Stimulated activated CD8-positive, alpha-beta memory T cell treated with anti-CD3 and anti-CD28 coated beads, Interleukin-7, amount 100 ng/mL, for 4 hours (primary cell): Measurements from ENCODE around the gene MAN1B1.

Experiments used
- DNase-seq, 2 donors: peaks; one replicate each; pipeline ENCODE4 v3.0.0-alpha.2; 2020; ENCODE audit warnings: low read depth in 2 of 2

Gene MAN1B1

DNA sequence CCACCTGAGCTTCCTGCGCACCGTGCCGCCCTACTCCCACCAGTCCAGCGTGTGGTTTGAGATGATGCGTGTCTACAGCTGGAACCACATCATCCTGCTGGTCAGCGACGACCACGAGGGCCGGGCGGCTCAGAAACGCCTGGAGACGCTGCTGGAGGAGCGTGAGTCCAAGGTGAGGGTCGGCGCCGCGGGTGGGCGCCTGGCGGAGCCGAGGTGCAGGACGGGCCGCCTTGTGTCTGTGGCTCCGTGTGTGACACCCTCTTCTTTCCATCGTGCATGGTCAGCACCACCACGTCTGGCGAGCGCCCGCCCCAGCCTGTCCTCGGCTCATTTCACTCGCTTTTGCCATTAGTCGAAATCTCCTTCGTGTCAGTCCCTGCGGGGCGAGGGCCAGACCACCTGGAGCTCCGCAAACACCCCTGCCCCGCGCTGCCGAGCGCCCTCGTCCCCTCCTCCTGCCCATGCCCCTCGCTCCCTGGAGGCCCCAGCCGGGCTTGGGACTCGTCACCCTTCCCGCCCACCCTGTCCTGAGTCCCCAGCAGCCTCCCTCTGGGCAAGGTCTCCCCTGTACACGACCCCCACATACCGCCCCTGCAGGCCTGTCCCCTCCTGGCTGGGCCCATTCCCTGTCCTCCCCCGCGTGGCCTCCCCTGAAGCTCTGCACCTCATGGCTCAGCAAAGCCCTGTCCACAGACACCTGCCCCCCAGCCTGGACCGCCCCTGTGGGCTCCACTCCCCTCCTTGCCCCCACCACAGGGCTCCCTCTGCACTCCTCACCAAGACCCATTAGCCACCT is 59.1 kb downstream of the MAN1B1 start:
- DNase-seq = no peak

DNA sequence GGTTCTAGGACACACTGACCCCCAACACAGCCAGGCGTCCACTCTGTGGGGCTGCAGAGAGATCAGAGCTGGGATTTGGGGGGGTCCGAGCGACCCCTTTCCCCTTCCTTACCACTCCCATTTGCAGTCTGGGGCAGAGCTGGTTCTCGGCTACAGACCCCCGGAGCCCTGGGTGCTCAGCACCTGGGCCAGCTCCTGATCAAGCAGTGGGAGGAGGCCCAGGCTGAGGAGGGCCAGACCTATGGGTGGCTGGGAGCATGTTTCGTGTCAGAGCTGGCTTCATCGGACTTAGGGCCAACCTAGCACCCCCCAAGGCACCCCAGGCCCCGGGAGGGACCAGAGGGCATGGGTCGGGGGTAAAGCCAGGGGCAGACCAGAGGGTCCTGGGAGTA is 59.7 kb downstream of the MAN1B1 start:
- DNase-seq = no peak

DNA sequence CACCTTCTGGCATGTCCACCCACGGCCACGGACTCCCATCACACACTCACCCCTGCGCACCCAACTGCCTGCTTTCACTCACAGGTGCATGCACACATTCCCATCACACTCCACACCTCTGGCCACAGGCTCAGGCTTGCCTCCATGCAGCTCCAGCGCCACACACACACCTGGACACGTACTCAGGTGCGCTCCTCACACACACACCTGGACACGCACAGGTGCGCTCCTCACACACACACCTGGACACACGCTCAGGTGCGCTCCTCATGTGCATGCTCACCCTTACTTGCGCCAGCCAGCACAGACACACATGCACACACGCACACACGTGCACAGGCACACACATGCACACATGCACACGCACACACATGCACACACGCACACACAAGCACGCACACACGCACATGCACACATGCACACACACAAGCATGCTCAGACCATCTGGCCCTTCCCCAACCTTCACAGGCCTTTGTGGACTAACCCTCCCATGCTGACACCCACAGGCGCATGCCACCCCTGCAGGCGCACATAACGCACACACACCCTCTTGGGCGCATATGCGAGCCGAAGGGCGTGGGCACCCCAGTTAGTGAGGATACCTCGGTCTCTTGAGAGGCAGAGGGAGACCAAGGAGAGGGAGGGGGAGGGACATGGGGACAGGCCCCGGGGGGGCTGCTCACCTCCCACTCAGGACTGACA is 60.5 kb downstream of the MAN1B1 start:
- no peak for DNase-seq

DNA sequence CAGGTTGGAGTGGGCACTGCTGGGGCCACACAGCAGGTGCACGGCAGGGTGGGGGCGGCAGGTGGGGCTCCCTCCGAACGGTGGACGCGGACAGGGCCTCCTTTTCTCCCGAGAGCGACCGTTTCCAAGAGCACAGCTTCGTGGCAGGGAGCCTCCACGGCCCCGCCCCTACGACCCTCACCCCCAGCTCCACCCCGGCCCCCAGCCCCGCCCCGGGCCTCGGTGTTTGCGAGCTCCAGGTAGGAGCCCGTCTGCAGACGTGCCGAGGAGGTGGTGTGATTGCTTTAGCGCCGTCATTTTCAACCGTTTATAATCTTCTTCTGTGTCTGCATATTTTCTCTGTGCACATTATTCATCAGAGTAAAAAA is 61.0 kb downstream of the MAN1B1 start:
- DNase-seq = no peak

DNA sequence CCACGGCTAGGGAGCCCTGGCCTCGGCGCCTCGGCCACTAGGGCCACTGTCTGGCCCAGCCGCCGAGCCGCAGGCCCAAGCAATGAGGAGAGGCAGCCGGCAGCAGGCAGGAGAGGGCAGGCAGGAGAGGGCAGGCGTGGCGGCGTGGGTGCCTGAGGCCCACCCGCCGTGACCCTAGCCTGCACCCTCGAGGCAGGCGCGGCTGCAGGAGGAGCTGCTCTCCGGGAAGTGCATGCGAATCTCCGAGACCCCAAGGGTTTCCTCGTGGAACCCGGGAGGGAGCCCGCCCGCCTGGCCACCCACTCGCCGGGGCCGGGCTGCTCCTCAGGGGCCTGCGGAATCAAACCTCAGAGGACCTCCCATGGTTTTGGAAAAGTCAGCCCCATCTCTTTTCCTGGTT is 61.5 kb downstream of the MAN1B1 start:
- DNase-seq = no peak

DNA sequence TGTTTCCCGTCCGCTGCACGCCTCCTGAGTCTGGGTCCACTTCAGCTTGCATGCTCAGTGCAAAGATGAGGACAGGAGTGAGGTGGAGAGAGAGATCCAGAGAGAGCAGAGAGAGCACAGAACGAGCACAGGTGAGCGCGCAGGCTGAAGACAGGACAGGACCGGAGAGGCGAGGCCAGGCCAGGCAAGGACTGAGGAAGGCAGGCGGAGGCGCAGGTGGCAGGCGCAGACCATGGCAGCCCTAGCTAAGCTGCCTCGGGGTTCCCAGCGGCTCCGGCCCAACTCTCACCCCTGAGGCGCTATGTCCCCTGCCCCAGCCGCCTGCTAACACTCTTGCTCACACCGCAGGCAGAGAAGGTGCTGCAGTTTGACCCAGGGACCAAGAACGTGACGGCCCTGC is 61.9 kb downstream of the MAN1B1 start:
- no peak for DNase-seq

DNA sequence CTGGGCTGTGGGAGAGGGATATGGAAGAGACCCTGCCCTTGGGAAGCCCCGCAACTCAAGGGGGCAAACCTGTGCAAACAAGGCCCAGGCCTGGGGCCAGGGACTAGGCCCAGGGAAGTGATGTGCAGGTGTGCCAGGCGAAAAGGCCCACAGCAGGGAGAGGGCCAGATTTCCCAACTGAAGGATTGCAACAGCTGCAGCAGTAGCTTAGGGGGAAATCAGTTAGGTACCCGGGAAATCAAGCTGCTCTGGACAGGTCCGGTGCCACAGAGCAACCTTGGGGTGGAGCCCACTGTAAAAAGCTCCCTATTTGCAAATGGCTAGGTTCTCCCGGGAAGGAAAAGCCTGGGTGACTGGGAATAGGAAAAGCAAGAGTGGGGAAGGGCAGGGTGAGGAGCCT is 62.6 kb downstream of the MAN1B1 start:
- DNase-seq = no peak

DNA sequence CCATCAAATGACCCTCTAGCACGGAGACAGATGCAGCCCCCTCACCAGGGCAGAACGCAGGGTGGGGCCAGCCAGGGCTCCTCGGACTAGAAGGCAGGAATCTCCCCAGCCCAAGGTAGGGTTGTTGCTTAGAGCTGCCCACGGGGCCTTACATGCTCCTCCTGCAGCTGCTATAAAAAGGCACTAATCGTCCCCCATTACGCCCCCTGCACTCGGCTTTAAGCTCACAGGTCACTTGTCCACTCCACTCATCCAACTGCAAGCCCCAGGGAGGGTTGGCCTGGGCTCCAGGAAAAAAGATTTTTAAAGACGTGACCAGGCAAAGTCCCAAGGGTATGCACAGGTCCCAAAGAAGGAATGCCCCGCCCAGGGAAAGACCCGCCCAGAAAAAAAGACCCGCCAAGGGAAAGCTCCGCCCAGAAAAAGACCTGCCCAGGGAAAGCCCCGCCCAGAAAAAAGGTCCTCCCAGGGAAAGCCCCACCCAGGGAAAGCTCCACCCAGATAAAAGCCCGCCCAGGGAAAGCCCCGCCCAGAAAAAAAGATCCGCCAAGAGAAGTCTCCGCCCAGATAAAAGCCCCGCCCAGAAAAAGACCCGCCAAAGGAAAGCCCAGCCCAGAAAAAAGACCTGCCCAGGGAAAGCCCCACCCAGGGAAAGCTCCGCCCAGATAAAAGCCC is 63.3 kb downstream of the MAN1B1 start:
- no peak for DNase-seq

DNA sequence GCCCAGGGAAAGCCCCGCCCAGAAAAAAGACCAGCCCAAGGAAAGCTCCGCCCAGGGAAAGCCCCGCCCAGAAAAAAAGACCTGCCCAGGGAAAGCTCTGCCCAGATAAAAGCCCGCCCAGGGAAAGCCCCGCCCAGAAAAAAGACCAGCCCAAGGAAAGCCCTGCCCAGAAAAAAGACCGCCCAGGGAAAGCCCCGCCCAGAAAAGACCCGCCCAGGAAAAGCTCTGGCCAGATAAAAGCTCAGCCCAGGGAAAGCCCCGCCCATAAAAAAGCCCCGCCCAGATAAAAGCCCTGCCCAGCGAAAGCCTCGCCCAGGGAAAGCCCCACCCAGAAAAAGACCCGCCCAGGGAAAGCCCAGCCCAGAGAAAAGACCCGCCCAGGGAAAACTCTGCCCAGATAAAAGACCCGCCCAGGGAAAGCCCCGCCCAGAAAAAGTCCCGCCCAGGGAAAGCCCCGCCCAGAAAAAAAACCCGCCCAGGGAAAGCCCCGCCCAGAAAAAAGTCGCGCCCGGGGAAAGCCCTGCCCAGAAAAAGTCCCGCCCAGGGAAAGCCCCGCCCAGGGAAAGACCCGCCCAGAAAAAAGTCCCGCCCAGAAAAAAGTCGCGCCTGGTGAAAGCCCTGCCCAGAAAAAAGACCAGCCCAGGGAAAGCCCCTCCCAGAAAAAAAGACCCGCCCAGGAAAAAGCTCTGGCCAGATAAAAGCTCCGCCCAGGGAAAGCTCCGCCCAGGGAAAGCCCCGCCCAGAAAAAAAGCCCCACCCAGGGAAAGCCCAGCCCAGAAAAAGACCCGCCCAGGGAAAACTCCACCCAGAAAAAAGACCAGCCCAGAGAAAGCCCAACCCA is 64.1 kb downstream of the MAN1B1 start:
- peak in 1 of 2 donors; percentile 35 for DNase-seq

DNA sequence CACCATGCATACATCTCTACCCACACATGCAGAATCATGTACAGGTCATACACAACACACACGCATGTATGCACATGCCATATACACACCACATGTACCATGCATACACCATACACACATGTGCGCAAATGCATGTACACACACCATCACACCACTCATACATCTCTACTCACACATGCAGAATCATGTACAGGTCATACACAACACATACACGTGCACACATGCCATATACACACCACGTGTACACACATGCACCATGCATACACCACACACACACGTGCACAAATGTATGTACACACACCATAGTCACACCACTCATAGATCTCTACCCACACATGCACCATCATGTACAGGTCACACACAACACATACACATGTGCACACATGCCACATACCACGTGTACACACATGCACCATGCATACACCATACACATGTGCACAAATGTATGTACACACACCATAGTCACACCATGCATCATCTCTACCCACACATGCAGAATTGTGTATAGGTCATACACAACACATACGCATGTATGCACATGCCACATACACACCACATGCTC is 66.1 kb downstream of the MAN1B1 start:
- no peak for DNase-seq

DNA sequence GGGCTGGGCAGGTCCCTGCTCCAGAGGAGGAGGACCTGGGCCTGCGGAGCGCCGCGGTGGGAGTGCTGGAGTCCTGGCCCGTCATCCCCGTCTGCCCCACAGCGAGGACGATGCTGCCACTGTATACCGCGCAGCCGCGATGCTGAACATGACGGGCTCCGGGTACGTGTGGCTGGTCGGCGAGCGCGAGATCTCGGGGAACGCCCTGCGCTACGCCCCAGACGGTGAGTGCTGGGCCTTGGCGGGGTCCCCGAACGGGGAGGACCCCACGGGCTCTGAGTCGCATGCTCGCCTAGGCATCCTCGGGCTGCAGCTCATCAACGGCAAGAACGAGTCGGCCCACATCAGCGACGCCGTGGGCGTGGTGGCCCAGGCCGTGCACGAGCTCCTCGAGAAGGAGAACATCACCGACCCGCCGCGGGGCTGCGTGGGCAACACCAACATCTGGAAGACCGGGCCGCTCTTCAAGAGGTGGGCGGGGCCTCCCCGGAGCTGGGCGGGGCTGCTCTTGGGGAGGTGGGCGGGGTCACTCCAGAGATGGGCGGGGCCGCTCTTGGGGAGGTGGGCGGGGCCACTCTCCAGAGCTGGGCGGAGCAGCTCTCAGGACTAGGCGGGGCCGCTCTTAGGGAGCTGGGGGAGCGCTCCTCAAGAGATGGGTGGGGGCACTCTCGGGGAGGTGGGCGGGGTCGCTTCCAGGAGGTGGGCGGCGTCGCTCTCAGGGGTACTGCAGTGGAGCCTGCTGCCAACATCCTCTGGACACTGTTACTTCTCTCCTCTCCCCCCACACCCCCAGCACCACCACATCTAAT is 70.0 kb downstream of the MAN1B1 start:
- DNase-seq = peak; percentile 61 to 74

DNA sequence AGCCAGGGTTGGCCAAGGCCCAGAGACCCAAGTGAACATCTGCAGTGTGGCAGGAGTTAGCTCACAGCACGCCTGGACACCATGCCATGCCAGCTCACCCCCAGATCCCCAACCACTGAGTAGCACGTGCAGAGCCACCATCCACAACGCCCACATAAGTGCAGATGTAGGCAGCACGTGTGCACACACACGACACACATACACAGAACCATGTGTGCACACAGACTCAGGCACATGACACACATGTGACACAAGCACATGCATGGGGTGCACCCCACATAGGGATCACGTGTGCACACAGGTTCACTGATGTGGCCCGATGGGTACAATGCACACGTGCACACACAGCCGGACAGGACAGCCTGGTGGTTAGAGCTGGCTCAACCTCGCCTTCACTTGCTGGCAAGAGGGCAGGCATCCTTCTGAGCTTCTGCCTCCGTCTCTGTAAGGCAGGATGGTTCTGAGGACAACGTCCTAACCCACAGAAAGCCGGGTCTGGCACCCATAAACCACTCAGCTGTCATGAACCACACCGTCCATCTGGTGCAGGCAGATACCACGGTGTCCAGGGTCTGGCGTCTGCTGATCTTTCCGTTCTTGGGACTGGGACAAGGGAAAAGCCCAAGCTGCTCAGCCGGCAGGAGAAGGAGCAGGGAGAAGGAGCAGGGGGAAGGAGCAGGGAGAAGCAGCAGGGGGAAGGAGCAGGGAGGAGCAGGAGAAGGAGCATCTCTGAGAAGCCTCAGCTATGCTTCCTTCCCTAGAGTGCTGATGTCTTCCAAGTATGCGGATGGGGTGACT is 71.0 kb downstream of the MAN1B1 start:
- no peak for DNase-seq

DNA sequence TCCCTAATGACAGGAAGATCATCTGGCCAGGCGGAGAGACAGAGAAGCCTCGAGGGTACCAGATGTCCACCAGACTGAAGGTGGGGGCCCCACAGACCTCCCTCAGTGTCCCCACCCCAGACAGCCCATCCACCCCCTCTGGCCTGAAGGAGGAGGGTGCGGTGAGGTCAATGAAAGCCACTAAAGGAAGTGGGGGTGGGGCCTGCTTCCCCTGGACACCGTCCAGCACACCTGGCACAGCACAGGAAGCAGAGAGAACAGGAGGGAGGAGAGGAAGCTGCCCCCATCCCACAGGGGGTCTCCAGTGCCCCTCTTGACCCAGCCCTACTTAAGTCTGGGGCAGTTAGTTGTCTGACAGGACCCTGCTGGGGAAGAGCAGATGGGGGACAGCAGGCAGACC is 71.8 kb downstream of the MAN1B1 start:
- no peak for DNase-seq
